Astrocyte (in vitro differentiated cells and primary cell): ENCODE data around the gene LZTS2. TPM values are rescaled to one million over a fixed set of nuclear protein-coding genes. Genes with fewer than 3 reads are reported as not detected.

Experiments used
- DNase-seq: peaks from one replicate; pipeline ENCODE4 v3.0.0-alpha.2; 2010; ENCODE audit warnings: low read depth
- FAIRE-seq: peaks from 2 replicates; lab custom pipeline; 2011; peaks lifted over from hg19 to GRCh38; lab: Jason Lieb, UNC
- H2AFZ ChIP-seq: 2 replicates; pipeline ENCODE4 v1.6.0; 2012; ENCODE audit warnings: low read depth, low read length, inconsistent platforms
- H3K27ac ChIP-seq: 2 replicates; pipeline ENCODE4 v1.5.1; 2011; ENCODE audit warnings: low read depth, low read length, inconsistent platforms
- H3K27me3 ChIP-seq: 2 replicates; pipeline ENCODE4 v1.6.0; 2011; ENCODE audit warnings: low read length, inconsistent platforms; ENCODE audit not compliant: insufficient read depth
- H3K36me3 ChIP-seq: 2 replicates; pipeline ENCODE4 v1.5.1; 2011; ENCODE audit warnings: low read length, inconsistent platforms; ENCODE audit not compliant: insufficient read depth
- H3K4me1 ChIP-seq: 2 replicates; pipeline ENCODE4 v1.5.1; 2011; ENCODE audit warnings: low read length, inconsistent platforms; ENCODE audit not compliant: insufficient read depth
- H3K4me2 ChIP-seq: 2 replicates; pipeline ENCODE4 v1.6.0; 2012; ENCODE audit warnings: low read length, inconsistent platforms
- H3K4me3 ChIP-seq: 2 replicates; pipeline ENCODE4 v1.5.1; 2011; ENCODE audit warnings: low read depth, mild to moderate bottlenecking, low read length, inconsistent platforms; ENCODE audit not compliant: insufficient read depth
- H3K79me2 ChIP-seq: 2 replicates; pipeline ENCODE4 v1.6.0; 2012; ENCODE audit warnings: mild to moderate bottlenecking, low read length, inconsistent platforms; ENCODE audit not compliant: insufficient read depth
- H3K9ac ChIP-seq: 2 replicates; pipeline ENCODE4 v1.6.0; 2012; ENCODE audit warnings: mild to moderate bottlenecking, low read length, inconsistent platforms
- H3K9me3 ChIP-seq: 2 replicates; pipeline ENCODE4 v1.5.1; 2012; ENCODE audit warnings: low read depth, mild to moderate bottlenecking, low read length, inconsistent platforms; ENCODE audit not compliant: insufficient read depth
- H4K20me1 ChIP-seq: 2 replicates; pipeline ENCODE4 v1.6.0; 2012; ENCODE audit warnings: low read length, inconsistent platforms; ENCODE audit not compliant: insufficient read depth
- H3K27ac Mint-ChIP-seq: one replicate; pipeline ENCODE4 v1.8.0; 2021; ENCODE audit warnings: mild to moderate bottlenecking, mixed read lengths; ENCODE audit not compliant: unreplicated experiment
- H3K27me3 Mint-ChIP-seq: one replicate; pipeline ENCODE4 v1.8.0; 2021; ENCODE audit warnings: low read depth, mixed read lengths; ENCODE audit not compliant: unreplicated experiment
- H3K36me3 Mint-ChIP-seq: one replicate; pipeline ENCODE4 v1.8.0; 2021; ENCODE audit warnings: low read depth, mixed read lengths; ENCODE audit not compliant: unreplicated experiment
- H3K4me1 Mint-ChIP-seq: one replicate; pipeline ENCODE4 v1.8.0; 2021; ENCODE audit warnings: low read depth, mixed read lengths; ENCODE audit not compliant: unreplicated experiment
- H3K4me3 Mint-ChIP-seq: one replicate; pipeline ENCODE4 v1.8.0; 2021; ENCODE audit warnings: mild to moderate bottlenecking, moderate library complexity, mixed read lengths; ENCODE audit not compliant: unreplicated experiment
- H3K9me3 Mint-ChIP-seq: one replicate; pipeline ENCODE4 v1.8.0; 2021; ENCODE audit warnings: mild to moderate bottlenecking, mixed read lengths; ENCODE audit not compliant: unreplicated experiment
- CTCF ChIP-seq: IDR thresholded peaks from 2 replicates; pipeline ENCODE4 v1.5.1; 2011; ENCODE audit warnings: low read depth, mild to moderate bottlenecking, inconsistent platforms, low read length, moderate library complexity; ENCODE audit not compliant: insufficient read depth
- EZH2 ChIP-seq: IDR thresholded peaks from 2 replicates; pipeline ENCODE4 v1.6.1; 2012; ENCODE audit warnings: mild to moderate bottlenecking, low read length, inconsistent platforms; ENCODE audit not compliant: insufficient read depth
- total RNA-seq: library from RNA; stranded (reverse); gene quantifications from 2 replicates; pipeline ENCODE4 v1.2.1, GENCODE V29; 2021

Gene LZTS2
- total RNA-seq, 1 donor from 2014 or later, result 69.9 TPM

GRCh38 chr10:101020427-101021075 is 20.9 kb downstream of the LZTS2 start:
- Mint-ChIP-seq H3K27ac (no peak overlapping the region), H3K4me3 (no peak overlapping the region), H3K27me3 (peaks cover 32% of the 10 kb centered on the region), H3K36me3 (peaks cover 2% of the 10 kb centered on the region), H3K9me3 (no peaks in the 10 kb centered on the region), H3K4me1 (peaks cover 5% of the 10 kb centered on the region)
- no peak overlapping the region for H3K27ac ChIP-seq
- H4K20me1 ChIP-seq, result no peaks in the 10 kb centered on the region
- no peaks in the 10 kb centered on the region for H3K36me3 ChIP-seq
- no peak overlapping the region for H3K4me2 ChIP-seq
- no peak overlapping the region for H3K9ac ChIP-seq
- no peaks in the 10 kb centered on the region for H3K9me3 ChIP-seq
- H3K79me2 ChIP-seq, result no peaks in the 10 kb centered on the region
- DNase-seq, result no peak
- no peak for TF ChIP-seq CTCF
- no peak for TF ChIP-seq EZH2
- H3K27me3 ChIP-seq, result no peaks in the 10 kb centered on the region
- no peak overlapping the region for H3K4me3 ChIP-seq
- H2AFZ ChIP-seq, result no peak overlapping the region
- peaks cover 12% of the 10 kb centered on the region for H3K4me1 ChIP-seq
- FAIRE-seq, result no peak

- no peak overlapping the region for H3K4me3 ChIP-seq
- H3K27ac ChIP-seq, result no peak overlapping the region
- TF ChIP-seq CTCF (no peak), EZH2 (no peak)
- H3K36me3 Mint-ChIP-seq, result peaks cover 2% of the 10 kb centered on the region
- H3K27ac Mint-ChIP-seq, result no peak overlapping the region
- no peaks in the 10 kb centered on the region for H3K79me2 ChIP-seq
- DNase-seq (no peak), FAIRE-seq (no peak)
- H4K20me1 ChIP-seq, result no peaks in the 10 kb centered on the region
- no peak overlapping the region for H3K9ac ChIP-seq
- H3K27me3 ChIP-seq, result no peaks in the 10 kb centered on the region
- peaks cover 29% of the 10 kb centered on the region for H3K27me3 Mint-ChIP-seq
- H3K36me3 ChIP-seq, result no peaks in the 10 kb centered on the region
- peaks cover 5% of the 10 kb centered on the region for H3K4me1 Mint-ChIP-seq
- no peak overlapping the region for H3K4me2 ChIP-seq
- no peak overlapping the region for H3K4me3 Mint-ChIP-seq
- no peaks in the 10 kb centered on the region for H3K9me3 ChIP-seq
- no peaks in the 10 kb centered on the region for H3K9me3 Mint-ChIP-seq
- H2AFZ ChIP-seq, result no peak overlapping the region
- peaks cover 11% of the 10 kb centered on the region for H3K4me1 ChIP-seq
These were observed 21.6 kb downstream of the LZTS2 start for GRCh38 chr10:101021239-101021638.

- Histone ChIP-seq H3K36me3 (no peaks in the 10 kb centered on the region), H3K27ac (no peak overlapping the region), H2AFZ (no peak overlapping the region), H3K27me3 (no peaks in the 10 kb centered on the region), H3K4me3 (no peak overlapping the region), H3K79me2 (no peaks in the 10 kb centered on the region), H4K20me1 (no peaks in the 10 kb centered on the region), H3K4me2 (no peak overlapping the region), H3K9me3 (no peaks in the 10 kb centered on the region), H3K4me1 (peaks cover 11% of the 10 kb centered on the region), H3K9ac (no peak overlapping the region)
- Mint-ChIP-seq H3K27ac (no peak overlapping the region), H3K4me1 (peaks cover 5% of the 10 kb centered on the region), H3K4me3 (no peak overlapping the region), H3K36me3 (peaks cover 2% of the 10 kb centered on the region), H3K9me3 (no peaks in the 10 kb centered on the region), H3K27me3 (peaks cover 24% of the 10 kb centered on the region)
- FAIRE-seq (no peak), DNase-seq (no peak)
- TF ChIP-seq EZH2, result no peak
- no peak for TF ChIP-seq CTCF
These were observed 22.2 kb downstream of the LZTS2 start for GRCh38 chr10:101021692-101022251.
